ENCODE results near the gene FARSB.

GRCh38 chr2:222566229-222566628 lies 89.7 kb downstream of the FARSB start:
- no peak for TF ChIP-seq CTCF (IDR thresholded peaks at IDR 0.05)
- no peak for TF ChIP-seq POLR2A (IDR thresholded peaks at IDR 0.05)
